ENCODE data around the gene UNKL.
A peak's percentile ranks its signal among the peaks of the same experiment; 100 is the strongest.
"Not testable (repeated sequence)": the region's sequence is repeated elsewhere in the genome, so short reads cannot be mapped to it uniquely, and the experiment has no call there.

The UNKL gene

GRCh38 chr16:1337486-1337885 lies 77.0 kb downstream of the UNKL start:
- no peak for DNase-seq (ENCODE audit: low spot score)

DNA sequence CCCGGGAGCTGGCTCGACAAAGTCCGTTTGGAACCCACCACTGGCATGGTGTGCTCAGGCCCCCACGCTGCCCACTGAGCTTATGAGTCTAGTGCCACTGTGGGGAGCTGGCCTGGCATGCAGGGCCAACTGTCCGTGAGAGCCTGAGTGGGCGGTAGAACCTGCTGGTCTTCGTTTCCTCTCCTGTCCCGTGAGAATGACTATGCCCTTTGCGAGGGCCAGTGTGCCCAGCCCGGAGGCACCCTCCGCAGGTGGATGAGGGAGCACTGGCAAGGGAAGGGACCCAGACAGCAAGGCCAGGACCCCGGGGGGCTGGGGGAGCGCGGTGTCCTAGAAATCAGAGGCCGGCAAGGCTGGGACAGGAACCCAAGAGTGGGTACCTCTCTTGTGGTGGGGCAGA lies 77.9 kb downstream of the UNKL start:
- DNase-seq (ENCODE audit: low spot score) = no peak

- DNase-seq (ENCODE audit: low spot score) = no peak
These were observed 78.5 kb downstream of the UNKL start for GRCh38 chr16:1335996-1336395.

GRCh38 chr16:1335211-1335971 lies 79.1 kb downstream of the UNKL start:
- DNase-seq (ENCODE audit: low spot score) = no peak

DNA sequence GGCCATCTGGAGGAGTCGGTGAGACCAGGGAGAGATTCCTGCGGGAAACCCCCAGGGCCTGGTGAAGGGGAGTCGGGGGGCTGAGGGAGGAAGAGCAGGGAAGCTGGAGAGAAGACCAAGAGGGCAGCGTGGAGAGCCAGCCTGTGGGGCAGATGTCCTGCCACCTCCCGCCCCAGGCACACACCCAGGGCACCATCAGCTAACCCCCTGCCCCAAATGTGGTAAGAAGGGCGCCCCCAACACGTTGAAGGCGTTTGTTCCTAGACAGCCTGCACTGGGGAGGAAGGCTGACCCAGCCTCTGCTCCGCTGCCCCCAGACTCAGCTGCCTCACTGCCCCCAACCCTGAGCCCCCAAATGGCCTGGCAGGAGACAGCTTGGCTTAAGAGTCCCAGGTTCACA lies 79.8 kb downstream of the UNKL start:
- DNase-seq (ENCODE audit: low spot score) = no peak

GRCh38 chr16:1333854-1334700 lies 80.4 kb downstream of the UNKL start:
- no peak for DNase-seq (ENCODE audit: low spot score)

DNA sequence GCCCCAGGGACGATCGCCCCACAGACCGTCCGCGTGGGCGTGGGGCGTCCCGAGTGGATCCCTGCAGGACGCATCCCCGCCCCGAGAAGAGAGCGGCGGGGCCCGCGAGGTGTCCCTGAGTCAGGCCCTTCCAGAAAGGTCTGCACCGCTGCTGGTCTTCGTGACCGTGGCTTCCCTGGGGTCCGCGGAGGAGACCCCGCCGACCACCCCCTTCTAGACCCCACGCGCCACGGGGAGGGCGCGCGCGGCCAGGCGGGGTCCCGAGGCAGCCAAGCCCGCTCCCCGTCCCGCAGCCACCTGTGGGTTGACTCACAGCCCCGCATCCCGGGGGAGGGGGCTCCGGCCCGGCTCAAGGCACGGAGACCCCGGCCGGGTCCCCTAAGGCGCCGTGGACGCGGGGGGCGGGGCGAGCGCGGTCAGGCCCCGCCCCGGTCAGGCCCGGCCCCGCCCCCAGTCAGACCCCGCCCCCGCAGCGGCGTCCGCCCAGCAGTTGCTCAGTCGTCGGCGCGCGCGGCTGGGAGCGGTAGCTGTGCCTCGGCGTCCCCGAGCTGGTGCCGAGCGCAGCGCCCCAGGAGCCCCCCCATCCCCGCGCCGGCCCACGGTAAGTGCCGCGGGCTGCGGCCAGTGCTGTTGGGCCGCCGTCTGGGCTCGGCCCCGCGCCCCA lies 81.2 kb downstream of the UNKL start, which contains the start of gene BAIAP3:
Gene BAIAP3 (plus strand): TSS at position 497 of the 664 bp plus-strand sequence. CDS start 4,905 bp downstream, outside the sequence.
- peak; percentile 87 for DNase-seq (ENCODE audit: low spot score)

GRCh38 chr16:1332618-1333148 lies 81.8 kb downstream of the UNKL start:
- no peak for DNase-seq (ENCODE audit: low spot score)

GRCh38 chr16:1331712-1332617 lies 82.5 kb downstream of the UNKL start:
- peak; percentile 58 for DNase-seq (ENCODE audit: low spot score)

DNA sequence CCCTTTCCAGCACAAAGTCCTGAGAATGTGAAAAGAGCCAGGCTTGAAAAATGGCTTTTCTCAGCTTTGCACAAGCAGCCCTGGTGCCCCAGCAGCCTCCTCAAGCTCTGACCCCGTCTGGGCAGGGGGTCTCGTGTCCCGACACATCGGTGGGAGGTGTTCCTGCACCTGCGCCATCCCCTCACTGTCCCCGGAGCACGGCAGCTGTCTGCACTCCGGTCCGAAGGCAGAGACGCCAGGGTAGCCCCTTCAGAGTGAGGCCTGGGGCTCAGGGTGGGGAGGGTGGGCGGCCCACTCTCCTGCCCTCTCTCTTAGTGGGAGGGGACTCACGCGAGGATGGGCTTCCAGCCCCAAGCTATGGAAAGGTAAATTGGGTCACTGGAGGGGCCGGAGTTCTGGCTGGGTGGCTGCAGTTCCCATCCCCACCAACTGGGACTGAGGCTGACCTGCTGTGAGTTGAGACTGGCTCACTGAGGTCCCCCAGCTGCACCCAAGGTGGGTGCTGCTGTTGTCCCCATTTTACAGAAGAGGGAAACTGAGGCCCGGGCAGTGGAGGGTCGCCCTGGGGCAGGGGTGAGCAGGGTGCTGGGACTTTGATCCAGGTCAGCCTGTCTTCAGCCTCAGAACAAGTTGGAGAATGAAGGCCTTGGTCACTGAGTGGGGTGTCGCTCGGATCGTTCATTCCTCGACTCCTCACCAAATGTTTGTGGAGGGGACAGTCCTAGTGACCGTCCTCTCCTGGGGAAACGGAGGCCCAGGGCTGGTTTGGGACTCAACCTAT lies 83.4 kb downstream of the UNKL start:
- DNase-seq (ENCODE audit: low spot score) = no peak

DNA sequence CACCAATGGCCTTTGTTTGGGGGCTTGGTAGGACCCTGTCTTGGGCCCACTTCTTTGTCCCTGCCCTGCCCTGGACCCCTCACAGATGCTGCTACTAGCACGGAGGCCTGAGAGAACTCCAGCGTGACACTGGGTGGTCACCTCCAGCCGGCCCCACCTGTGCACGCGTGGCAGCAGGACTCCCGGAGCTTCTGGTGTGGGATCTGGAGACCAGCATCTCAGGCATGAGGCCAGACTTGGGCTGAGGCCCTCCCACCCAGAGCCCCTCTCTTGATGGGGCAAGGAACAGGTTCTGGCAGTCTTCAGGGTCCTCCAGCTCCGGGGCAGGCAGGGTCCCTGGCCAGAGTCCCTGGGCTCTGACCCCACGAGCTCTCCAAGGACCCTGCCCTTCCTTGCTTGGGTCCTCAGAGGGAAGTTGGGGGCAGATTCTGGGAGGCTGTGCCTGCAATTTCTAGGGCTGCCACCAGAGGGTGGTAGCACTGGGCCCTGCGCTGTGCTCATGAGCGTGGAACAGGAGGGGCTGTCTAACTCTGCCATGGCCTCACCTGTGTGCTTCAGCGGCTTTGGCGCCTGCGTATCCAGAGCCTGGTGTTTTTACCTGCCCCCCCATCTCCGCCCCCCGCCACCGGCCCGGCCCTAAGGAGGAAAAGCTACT lies 84.1 kb downstream of the UNKL start:
- DNase-seq (ENCODE audit: low spot score) = no peak

DNA sequence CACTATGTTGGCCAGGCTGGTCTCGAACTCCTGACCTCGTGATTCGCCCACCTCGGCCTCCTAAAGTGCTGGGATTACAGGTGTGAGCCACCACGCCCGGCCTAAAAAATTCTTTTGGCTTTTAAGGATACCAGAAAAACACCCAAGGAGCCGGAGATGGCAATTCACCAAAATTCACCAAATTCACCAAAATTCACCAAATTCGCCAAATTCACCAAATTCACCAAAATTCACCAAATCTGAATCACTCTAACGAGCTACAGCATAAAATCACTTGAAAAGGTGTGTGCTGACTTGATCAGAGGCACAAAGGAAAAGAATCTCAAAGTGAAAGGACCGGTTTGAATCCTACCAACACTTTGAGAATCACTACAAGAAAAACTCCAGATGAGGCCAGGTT lies 85.5 kb downstream of the UNKL start:
- not testable (repeated sequence) for DNase-seq (ENCODE audit: low spot score)

DNA sequence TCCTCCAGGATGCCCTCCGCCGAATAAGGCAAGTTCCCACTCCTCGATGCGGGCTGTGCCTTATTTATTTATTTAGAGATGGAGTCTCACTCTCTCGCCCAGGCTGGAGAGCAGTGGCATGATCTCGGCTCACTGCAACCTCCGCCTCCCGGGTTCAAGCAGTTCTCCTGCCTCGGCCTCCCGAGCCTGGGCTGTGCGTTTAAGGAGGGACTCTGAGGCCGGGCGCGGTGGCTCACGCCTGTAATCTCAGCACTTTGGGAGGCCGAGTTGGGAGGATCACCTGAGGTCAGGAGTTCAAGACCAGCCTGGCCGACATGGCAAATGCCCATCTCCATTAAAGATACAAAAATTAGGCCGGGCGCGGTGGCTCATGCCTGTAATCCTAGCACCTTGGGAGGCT lies 86.4 kb downstream of the UNKL start:
- not testable (repeated sequence) for DNase-seq (ENCODE audit: low spot score)

DNA sequence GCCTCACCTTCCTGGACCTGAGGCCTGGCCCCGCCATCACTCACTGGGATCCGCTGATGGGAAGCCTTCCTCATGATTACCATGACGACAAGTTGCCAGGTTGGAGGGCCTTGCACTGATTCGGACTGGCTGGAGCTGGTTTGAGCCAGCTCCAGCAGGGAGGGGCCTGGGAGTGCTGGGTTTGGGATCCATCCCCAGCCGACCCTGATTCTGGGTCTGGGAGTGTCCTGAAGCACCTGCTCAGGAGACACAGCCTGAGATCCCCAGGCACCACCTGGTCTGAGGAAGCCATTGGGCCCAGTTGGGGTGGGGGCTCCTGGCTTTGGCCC lies 86.9 kb downstream of the UNKL start:
- DNase-seq (ENCODE audit: low spot score) = no peak

- no peak for DNase-seq (ENCODE audit: low spot score)
These were observed 87.4 kb downstream of the UNKL start for GRCh38 chr16:1326946-1327618.

DNA sequence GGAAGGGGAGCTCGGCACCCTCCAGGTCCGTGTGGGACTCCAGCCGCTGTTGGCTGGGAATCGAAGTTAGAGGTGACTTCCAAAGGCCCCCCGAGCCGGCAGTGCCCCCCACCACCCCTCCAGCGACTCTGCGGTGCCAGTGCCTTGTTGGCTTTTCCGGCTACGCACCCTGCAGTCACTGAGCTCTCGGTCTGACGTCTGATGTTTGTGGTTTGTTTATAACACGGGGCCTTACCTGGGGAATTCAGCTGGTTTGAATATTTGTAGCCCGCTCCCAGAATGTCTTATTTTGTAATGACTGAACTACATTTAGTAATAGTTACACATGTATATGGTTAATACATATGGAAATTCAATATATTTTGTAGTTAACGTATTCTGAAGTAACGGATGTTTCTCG lies 88.1 kb downstream of the UNKL start:
- DNase-seq (ENCODE audit: low spot score) = no peak

DNA sequence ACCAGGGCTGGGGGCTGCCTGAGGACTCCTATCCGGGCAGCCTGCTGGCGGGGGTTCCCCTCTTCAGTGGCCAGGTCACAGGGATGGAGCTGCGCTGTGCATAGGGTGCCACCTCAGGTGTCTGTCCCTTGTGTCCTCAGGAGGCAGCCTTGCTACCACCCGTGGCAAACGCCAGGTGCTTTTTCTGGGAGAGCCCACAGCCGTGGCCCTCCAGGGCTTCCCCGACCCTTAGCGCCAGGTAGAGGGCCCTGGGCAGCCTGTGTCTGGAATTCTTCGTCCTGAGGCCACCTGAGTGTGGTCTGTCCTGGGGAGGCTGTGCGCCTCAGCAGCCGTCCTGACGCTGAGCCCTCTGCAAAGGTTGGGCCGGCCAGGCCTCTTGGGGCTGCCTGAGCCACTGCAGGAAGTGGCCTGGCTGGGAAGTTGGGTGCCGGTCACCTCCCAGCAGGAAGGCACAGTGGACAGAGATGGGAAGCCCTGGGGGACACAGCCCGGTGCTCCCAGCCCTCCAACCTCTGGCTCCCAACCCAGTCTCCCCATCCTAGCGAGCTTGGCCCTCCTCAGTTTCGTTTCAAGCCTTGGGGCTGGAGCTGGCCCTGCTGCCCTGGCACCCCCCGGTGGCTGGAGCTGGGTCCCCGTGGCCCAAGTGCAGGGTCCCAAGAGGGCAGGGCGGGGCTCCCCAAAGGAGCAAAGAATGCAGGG lies 88.7 kb downstream of the UNKL start:
- DNase-seq (ENCODE audit: low spot score) = no peak

GRCh38 chr16:1325261-1325660 lies 89.2 kb downstream of the UNKL start:
- DNase-seq (ENCODE audit: low spot score) = no peak

DNA sequence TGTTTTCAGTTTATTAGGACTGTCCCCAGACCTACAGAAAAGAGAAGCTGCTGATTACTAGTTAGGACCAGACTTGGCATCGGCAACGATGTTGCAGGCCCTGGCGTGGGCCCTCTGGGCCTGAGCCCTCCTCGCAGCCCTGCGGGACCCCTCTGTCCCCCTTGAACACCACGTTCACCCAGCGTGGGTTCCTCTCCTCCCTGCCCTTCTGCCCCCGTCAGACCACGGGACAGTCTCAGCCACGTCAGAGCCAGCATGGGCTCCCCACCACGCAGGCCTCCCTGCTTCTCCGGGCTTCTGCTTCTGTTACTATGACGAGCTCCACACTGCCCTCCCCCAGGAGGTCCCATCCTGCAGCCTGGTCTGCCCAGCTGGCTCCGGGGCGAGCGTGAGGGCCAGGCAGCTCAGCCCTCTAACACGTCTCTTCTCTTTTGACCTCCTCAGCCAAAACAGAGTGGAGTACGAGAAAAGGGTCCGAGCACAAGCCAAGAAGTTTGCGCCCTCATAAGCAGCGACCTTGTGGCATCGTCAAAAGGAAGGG lies 90.1 kb downstream of the UNKL start:
- no peak for DNase-seq (ENCODE audit: low spot score)
